GM12878 (cell line): ENCODE data around the gene SIPA1. TPM values are rescaled to one million over a fixed set of nuclear protein-coding genes. Genes with fewer than 3 reads are reported as not detected.

Experiments used
- BCL11A ChIP-seq: IDR thresholded peaks from 2 replicates; pipeline ENCODE4 v1.6.1; 2011; ENCODE audit warnings: low read depth, low read length
- DPF2 ChIP-seq: fragments of 450-650 bp; IDR thresholded peaks from 2 replicates; pipeline ENCODE4 v1.6.1; 2017; ENCODE audit warnings: mild to moderate bottlenecking
- KLF5 ChIP-seq: fragments of 450-650 bp; IDR thresholded peaks from 2 replicates; pipeline ENCODE4 v1.6.1; 2014; ENCODE audit warnings: mild to moderate bottlenecking; ENCODE audit not compliant: partially characterized antibody
- NRF1 ChIP-seq: conservative IDR thresholded peaks from 2 replicates; pipeline ENCODE4 v1.6.1; 2011; ENCODE audit warnings: mild to moderate bottlenecking, low read depth, low read length, improper control_type of control experiment
- POLR2AphosphoS5 ChIP-seq: IDR thresholded peaks from 2 replicates; pipeline ENCODE4 v1.6.1; 2011; ENCODE audit warnings: mild to moderate bottlenecking, low read length, inconsistent platforms
- RCOR1 ChIP-seq: conservative IDR thresholded peaks from 2 replicates; pipeline ENCODE4 v1.6.1; 2012; ENCODE audit warnings: low read depth, low read length, improper control_type of control experiment
- SIX5 ChIP-seq: IDR thresholded peaks from 2 replicates; pipeline ENCODE4 v1.6.1; 2011; ENCODE audit warnings: mild to moderate bottlenecking, low read depth, low read length, moderate library complexity; ENCODE audit not compliant: severe bottlenecking
- polyA plus RNA-seq, 11 experiments: library from polyadenylated mRNA; depleted of rRNA in 4 of 11; unstranded in 6 of 11; stranded (reverse) in 5 of 11; fragments of >200 nt; fragmentation: Nextera tagmentation in 4 of 11; fragmentation: Illumina TruSeq in 1 of 11; extraction: Ambion mirVana in 4 of 11; extraction: Trizol in 1 of 11; gene quantifications; 1 replicate in 1 of 11; 2 replicates in 10 of 11; pipeline versions ENCODE4 v1.2.1 to v1.2.3, GENCODE V29; 2011 to 2016; ENCODE audit warnings: inconsistent platforms in 2 of 11, missing spikeins in 2 of 11, low read depth in 1 of 11
- total RNA-seq, 4 experiments: library from RNA; depleted of rRNA in 3 of 4; stranded (reverse); fragments of >200 nt in 3 of 4; fragmentation: Illumina TruSeq in 1 of 4; extraction: Trizol in 1 of 4; gene quantifications; 2 replicates each; pipeline versions ENCODE4 v1.2.1 to v1.2.3, GENCODE V29; 2013 to 2021
- TF ChIP-seq, protein P1 (sequence below): IDR thresholded peaks from 2 replicates; pipeline ENCODE4 v1.6.1; 2011; ENCODE audit warnings: borderline replicate concordance, low read depth, mild to moderate bottlenecking, moderate library complexity, mixed read lengths, low read length; ENCODE audit not compliant: insufficient read depth; ENCODE audit errors: extremely low read length
- TF ChIP-seq, protein P2 (sequence below): IDR thresholded peaks from 2 replicates; pipeline ENCODE4 v1.6.1; 2011; ENCODE audit warnings: low read depth, low read length, improper control_type of control experiment, borderline replicate concordance
- TF ChIP-seq, protein P3 (sequence below): fragments of 450-650 bp; IDR thresholded peaks from 2 replicates; pipeline ENCODE4 v1.6.1; 2018; ENCODE audit warnings: borderline replicate concordance, mild to moderate bottlenecking; ENCODE audit not compliant: partially characterized antibody
- TF ChIP-seq, protein P4 (sequence below): IDR thresholded peaks from 2 replicates; pipeline ENCODE4 v1.6.1; 2012; ENCODE audit warnings: low read depth, low read length, improper control_type of control experiment

The SIPA1 gene
- total and polyA plus RNA-seq, 10 of the 15 experiments (the other 5 are each of a cell fraction or from before 2014, with no cell fraction given), result 1.0 to 139 (median 33.4) TPM

DNA sequence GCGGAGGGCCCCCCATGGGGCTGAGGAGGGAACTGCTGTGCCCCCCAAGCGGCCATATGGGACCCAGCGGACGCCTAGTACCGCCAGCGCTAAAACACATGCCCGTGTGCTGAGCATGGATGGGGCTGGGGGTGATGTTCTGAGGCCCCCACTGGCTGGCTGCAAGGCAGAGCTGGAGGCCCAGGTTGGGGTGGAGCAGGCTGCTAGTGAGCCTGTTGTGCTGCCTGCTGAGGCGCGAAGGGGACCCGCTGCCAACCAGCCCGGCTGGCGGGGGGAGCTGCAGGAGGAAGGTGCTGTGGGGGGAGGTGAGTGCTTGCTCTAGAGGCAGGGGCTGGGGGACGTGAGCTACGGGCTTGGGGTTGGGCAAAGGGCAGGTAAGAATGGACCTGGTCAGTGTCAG is 19.1 kb upstream of the SIPA1 start (continued):
- no peak for TF ChIP-seq DPF2
- no peak for TF ChIP-seq POLR2AphosphoS5
- no peak for TF ChIP-seq SIX5
- TF ChIP-seq, protein P1, sequence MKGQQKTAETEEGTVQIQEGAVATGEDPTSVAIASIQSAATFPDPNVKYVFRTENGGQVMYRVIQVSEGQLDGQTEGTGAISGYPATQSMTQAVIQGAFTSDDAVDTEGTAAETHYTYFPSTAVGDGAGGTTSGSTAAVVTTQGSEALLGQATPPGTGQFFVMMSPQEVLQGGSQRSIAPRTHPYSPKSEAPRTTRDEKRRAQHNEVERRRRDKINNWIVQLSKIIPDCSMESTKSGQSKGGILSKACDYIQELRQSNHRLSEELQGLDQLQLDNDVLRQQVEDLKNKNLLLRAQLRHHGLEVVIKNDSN, result no peak
- TF ChIP-seq RCOR1, result no peak
- TF ChIP-seq, protein P2, sequence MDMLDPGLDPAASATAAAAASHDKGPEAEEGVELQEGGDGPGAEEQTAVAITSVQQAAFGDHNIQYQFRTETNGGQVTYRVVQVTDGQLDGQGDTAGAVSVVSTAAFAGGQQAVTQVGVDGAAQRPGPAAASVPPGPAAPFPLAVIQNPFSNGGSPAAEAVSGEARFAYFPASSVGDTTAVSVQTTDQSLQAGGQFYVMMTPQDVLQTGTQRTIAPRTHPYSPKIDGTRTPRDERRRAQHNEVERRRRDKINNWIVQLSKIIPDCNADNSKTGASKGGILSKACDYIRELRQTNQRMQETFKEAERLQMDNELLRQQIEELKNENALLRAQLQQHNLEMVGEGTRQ, result no peak
- TF ChIP-seq, protein P3, sequence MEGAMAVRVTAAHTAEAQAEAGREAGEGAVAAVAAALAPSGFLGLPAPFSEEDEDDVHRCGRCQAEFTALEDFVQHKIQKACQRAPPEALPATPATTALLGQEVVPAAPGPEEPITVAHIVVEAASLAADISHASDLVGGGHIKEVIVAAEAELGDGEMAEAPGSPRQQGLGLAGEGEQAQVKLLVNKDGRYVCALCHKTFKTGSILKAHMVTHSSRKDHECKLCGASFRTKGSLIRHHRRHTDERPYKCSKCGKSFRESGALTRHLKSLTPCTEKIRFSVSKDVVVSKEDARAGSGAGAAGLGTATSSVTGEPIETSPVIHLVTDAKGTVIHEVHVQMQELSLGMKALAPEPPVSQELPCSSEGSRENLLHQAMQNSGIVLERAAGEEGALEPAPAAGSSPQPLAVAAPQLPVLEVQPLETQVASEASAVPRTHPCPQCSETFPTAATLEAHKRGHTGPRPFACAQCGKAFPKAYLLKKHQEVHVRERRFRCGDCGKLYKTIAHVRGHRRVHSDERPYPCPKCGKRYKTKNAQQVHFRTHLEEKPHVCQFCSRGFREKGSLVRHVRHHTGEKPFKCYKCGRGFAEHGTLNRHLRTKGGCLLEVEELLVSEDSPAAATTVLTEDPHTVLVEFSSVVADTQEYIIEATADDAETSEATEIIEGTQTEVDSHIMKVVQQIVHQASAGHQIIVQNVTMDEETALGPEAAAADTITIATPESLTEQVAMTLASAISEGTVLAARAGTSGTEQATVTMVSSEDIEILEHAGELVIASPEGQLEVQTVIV, result no peak
- no peak for TF ChIP-seq BCL11A
- TF ChIP-seq NRF1, result no peak
- TF ChIP-seq KLF5, result no peak
- TF ChIP-seq, protein P4, sequence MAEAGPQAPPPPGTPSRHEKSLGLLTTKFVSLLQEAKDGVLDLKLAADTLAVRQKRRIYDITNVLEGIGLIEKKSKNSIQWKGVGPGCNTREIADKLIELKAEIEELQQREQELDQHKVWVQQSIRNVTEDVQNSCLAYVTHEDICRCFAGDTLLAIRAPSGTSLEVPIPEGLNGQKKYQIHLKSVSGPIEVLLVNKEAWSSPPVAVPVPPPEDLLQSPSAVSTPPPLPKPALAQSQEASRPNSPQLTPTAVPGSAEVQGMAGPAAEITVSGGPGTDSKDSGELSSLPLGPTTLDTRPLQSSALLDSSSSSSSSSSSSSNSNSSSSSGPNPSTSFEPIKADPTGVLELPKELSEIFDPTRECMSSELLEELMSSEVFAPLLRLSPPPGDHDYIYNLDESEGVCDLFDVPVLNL, result no peak
- TF ChIP-seq, all 136 proteins: peak for 0
